ENCODE data around the gene SOX11. TPM values are rescaled to one million over a fixed set of nuclear protein-coding genes. Genes with fewer than 3 reads are reported as not detected.

Gene SOX11
- total RNA-seq, 2 donors from 2014 or later = not detected

DNA sequence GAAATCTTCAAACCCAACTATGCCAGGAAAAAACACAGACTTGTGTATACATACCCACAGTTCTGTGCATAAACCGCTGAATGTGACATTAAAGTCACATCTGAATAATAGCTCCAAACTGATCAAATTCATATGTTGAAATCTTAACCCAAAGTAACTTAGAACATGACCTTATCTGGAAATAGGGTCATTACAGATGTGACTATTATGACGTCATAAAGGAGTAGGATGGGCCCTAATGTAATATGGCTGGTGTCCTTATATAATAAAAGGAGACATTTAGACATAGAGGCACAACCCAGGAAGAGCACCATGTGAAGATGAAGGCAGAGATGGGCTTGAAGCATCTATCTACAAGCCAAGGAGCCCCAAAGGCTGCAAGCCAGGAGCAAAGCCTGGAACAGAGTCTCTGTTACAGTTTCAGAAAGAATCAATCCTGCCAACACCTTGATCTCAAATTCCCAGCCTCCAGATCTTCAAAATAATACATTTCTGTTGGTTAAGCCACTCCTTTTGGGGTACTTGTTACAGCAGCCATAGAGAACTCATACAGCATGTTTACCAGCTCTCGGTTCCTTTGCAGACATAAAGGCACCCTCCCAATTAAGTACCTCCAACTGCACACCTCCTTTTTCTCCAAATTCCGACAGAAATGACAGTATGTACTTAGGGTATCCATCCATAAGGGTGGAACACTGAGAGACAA is 27.6 kb downstream of the SOX11 start:
- no peak for DNase-seq (ENCODE audit: low spot score)
- intact Hi-C loops (cut with DNase I) = no loop called here

GRCh38 chr2:5720426-5720825 is 28.2 kb downstream of the SOX11 start:
- no peak for DNase-seq (ENCODE audit: low spot score)
- intact Hi-C loops (cut with DNase I) = no loop called here

DNA sequence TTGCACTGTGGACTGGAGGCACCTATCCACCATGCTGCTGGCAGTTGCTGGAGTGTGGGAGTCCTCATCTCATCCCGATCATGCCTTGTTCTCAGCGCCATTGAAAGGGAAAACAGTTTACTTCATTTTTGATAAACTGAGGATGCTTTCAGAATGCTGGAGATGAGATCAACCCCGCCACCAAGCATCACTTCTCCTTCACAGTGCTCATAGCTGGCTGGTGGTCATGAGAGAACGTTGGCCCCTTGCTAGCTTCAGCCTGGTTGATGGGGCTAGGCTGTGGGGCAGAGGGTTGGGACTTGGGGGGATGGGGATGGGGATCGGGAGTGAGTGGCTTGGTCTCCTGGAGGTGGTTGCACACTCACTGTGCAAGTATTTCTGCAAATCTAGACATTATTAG is 30.1 kb downstream of the SOX11 start:
- intact Hi-C loops (cut with DNase I) = no loop called here
- DNase-seq (ENCODE audit: low spot score) = no peak

GRCh38 chr2:5723791-5724735 is 31.9 kb downstream of the SOX11 start:
- intact Hi-C loops (cut with DNase I) = no loop called here
- DNase-seq (ENCODE audit: low spot score) = no peak

DNA sequence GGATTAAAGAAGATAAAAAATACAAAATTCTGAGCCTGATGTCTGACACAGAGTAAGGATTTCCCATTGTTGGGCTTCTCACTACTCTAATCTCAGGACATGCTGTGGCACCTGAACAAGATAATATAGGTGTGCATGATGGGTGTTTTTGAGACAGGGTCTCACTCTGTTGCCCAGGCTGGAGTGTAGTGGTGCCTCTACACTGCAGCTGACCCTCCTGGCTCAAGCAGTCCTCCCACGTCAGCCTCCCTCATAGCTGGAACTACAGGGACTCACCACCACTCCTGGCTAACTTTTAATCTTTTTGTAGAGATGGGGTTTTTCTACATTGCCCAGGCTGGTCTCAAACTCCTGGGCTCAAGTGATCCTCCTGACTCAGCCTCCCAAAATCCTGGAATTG is 32.9 kb downstream of the SOX11 start:
- no peak for DNase-seq (ENCODE audit: low spot score)
- intact Hi-C loops (cut with DNase I) = no loop called here

GRCh38 chr2:5725794-5726463 is 33.7 kb downstream of the SOX11 start:
- intact Hi-C loops (cut with DNase I) = no loop called here

GRCh38 chr2:5727235-5727634 is 35.1 kb downstream of the SOX11 start:
- intact Hi-C loops (cut with DNase I) = no loop called here
- DNase-seq (ENCODE audit: low spot score) = no peak

More at GRCh38 chr2:5725794-5726463, 33.7 kb downstream of the SOX11 start:
- no peak for DNase-seq (ENCODE audit: low spot score)

DNA sequence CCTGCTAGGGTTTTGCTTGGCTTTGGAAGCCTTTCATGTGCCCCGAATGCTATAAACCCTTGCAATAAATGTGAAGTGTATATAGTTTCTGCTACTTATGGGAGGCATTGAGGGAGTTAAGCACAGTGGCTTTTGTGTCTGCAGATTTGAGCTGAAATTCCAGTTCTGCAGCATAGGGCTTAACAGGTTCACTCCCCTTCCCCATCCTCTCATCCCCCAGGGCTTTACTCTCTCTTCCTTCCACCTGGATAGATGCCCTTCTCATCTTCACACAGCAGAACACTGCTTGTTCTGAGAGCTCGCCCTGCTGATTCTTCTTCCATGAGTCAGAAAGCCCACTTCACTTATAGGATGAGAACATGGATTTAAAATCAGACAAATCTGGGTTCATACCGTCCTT is 37.2 kb downstream of the SOX11 start:
- intact Hi-C loops (cut with DNase I) = no loop called here

GRCh38 chr2:5730386-5730785 is 38.2 kb downstream of the SOX11 start:
- DNase-seq (ENCODE audit: low spot score) = no peak

More for the DNA sequence above, 37.2 kb downstream of the SOX11 start:
- DNase-seq (ENCODE audit: low spot score) = no peak

GRCh38 chr2:5734859-5735520 is 42.8 kb downstream of the SOX11 start:
- intact Hi-C loops (cut with DNase I) = no loop called here
- no peak for DNase-seq (ENCODE audit: low spot score)

More at GRCh38 chr2:5730386-5730785, 38.2 kb downstream of the SOX11 start:
- intact Hi-C loops (cut with DNase I) = no loop called here

DNA sequence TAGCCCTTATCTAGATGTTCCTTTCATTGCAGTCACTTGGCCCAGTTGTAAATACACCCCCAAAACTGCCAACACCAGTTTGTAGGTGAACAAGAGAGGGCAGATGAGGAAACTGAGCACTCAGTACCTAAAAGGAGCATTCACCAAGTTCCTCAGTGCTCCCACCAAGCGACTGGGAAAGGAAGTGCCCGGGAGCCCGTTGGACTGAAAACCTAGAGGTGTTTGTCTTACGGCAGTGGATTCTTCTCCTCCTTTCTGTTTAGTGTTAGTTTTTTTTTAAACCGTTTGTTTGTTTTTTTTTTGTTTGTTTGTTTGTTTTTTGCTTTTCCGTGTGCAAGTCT is 43.3 kb downstream of the SOX11 start:
- intact Hi-C loops (cut with DNase I) = no loop called here

DNA sequence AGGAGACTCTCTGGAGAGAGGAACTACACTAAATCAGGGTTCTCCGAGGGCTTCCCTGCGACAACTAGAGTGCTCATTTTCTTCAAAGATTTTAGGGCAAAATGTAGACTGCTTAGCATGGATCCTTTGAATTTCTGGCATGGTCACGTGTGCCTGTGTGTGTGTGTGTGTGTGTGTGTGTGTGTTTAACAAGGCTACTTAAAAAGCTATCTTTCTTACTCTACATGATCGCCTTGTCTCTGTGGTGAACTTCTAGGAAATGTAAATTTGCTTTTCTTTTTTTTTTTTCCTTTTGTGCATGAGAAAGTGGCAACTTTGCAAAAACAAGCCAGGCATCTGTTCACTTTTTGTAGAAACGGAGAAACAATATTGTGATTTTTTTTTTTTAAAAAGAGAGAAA is 43.9 kb downstream of the SOX11 start:
- intact Hi-C loops (cut with DNase I) = no loop called here
- no peak for DNase-seq (ENCODE audit: low spot score)

More for the DNA sequence above, 43.3 kb downstream of the SOX11 start:
- no peak for DNase-seq (ENCODE audit: low spot score)

DNA sequence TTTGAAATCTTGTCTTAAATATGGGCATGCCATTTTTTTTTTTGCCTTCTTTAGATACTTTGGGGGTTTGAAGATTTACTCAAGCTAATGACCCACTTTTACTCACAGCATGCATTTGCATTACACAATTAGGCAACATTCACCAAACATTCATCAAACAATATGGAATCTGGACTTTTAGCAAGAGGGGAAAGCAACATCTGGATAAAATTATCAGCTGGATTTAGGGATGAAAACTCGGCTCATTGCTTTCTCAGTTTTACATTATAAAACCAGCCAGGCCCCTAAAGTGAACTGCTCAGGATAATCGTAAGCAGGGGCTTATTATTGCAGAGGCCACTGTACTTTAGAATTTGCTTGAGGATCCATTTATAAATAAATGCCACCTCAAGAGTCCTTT is 44.7 kb downstream of the SOX11 start:
- intact Hi-C loops (cut with DNase I) = no loop called here
- no peak for DNase-seq (ENCODE audit: low spot score)

- DNase-seq (ENCODE audit: low spot score) = no peak
- intact Hi-C loops (cut with DNase I) = no loop called here
These were observed 47.9 kb downstream of the SOX11 start for GRCh38 chr2:5740053-5740452.

GRCh38 chr2:5740817-5741216 is 48.6 kb downstream of the SOX11 start:
- no peak for DNase-seq (ENCODE audit: low spot score)
- intact Hi-C loops (cut with DNase I) = no loop called here

GRCh38 chr2:5741242-5741641 is 49.1 kb downstream of the SOX11 start:
- intact Hi-C loops (cut with DNase I) = no loop called here
- DNase-seq (ENCODE audit: low spot score) = no peak

DNA sequence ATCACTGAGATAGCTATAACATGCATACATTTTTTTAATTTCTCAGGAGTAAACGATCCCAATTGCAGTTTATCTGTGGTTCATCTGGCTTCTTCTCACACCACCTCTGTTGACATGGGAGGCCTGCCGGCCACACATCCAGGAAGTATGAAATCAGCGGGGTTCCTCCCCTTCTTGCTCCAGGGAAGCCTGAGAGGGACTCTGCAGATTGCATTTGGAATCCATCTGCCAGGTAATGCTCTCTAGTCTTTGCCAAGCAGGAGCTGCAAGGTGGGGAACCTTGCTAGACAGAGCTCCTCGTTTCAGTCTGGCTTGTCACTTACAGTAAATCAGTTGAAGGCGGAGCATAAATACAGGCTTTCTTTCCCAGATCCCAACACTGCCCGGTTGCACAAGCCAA is 49.9 kb downstream of the SOX11 start:
- no peak for DNase-seq (ENCODE audit: low spot score)
- intact Hi-C loops (cut with DNase I) = no loop called here

DNA sequence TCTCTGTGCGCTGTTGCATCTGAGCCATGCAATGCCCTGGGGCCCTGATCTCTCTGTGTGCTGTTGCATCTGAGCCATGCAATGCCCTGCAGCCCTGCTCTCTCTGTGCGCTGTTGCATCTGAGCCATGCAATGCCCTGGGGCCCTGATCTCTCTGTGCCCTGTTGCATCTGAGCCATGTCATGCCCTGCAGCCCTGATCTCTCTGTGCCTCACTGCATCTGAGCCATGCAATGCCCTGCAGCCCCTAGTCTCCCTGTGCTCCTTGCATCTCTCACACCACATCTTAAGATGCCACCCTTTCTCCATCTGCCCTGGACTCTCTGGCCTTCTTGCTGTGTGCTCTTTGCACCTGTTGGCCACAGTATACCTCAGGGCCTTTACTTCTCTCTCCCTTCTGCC is 56.2 kb downstream of the SOX11 start:
- intact Hi-C loops (cut with DNase I) = no loop called here
- DNase-seq (ENCODE audit: low spot score) = no peak

DNA sequence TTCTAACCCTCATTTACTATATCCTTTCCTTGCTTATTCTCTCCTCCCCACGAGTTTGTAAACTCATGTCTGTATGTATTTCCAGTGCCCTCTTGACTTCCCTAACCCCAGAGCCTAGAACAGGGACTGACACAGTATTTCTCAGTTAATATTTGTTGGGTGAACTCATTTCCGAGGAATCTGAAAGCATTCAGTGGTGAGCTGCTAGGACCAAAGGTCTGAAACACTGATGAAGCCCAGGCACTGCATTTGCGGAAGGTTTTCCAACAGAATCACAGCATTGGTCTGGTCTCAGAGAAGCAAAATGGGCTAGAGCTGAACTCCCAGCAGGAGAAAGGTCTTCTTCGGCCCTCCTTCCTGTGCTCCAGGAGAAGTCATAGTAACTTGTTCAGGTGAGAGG is 56.8 kb downstream of the SOX11 start:
- DNase-seq (ENCODE audit: low spot score) = no peak
- intact Hi-C loops (cut with DNase I) = no loop called here

DNA sequence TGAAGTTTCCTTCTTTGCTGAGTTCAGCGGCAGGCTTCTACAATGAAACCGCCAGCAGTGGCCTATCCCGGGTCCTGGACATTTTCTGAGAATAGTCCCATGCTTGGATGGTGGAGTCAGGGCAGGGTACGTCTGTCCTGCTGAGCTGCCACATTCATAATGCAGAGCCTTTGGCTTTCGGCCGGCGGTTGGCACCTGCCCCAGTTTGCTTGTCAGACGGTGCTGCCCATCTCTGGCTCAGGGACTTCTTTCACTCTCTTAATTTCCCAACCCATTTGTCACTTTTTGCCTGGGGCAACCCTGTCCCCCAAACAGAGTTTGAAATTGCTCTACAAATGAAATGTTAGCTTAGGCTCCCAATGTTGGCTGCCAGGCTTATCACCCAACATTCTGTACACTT is 57.2 kb downstream of the SOX11 start:
- intact Hi-C loops (cut with DNase I) = no loop called here
- no peak for DNase-seq (ENCODE audit: low spot score)

All from posterior vena cava (tissue), 2 donors.